WTC11 (cell line): ENCODE results near the gene NTRK1. TPM values are rescaled to one million over a fixed set of nuclear protein-coding genes. Genes with fewer than 3 reads are reported as not detected.

ENCODE experiments used
- ATAC-seq: fragments of 200-7000 bp; cut with Tn5 transposase; 2 replicates; pipeline ENCODE4 v1.10.0; 2021; ENCODE audit warnings: mild to moderate bottlenecking, moderate library complexity
- CTCF ChIA-PET: fragments of 300-600 bp; sonication (Branson Sonifier 250); formaldehyde crosslinking; loops from one replicate; lab custom pipeline; 2021; ENCODE audit warnings: antibody characterized with exemption; lab: Charles Lee
- POLR2A ChIA-PET: fragments of 350-600 bp; sonication (Branson Sonifier 250); formaldehyde crosslinking; loops from one replicate; lab custom pipeline; 2021; ENCODE audit warnings: antibody characterized with exemption; lab: Charles Lee
- DNase-seq: peaks from one replicate; pipeline ENCODE4 v3.0.0; 2021; ENCODE audit warnings: low spot score
- H3K27ac Mint-ChIP-seq: 2 replicates; pipeline ENCODE4 v1.8.0; 2021; ENCODE audit warnings: mixed read lengths
- H3K27me3 Mint-ChIP-seq: 2 replicates; pipeline ENCODE4 v1.8.0; 2021; ENCODE audit warnings: low read depth, mild to moderate bottlenecking, moderate library complexity, mixed read lengths
- H3K36me3 Mint-ChIP-seq: 2 replicates; pipeline ENCODE4 v1.8.0; 2021; ENCODE audit warnings: mixed read lengths
- H3K4me1 Mint-ChIP-seq: 2 replicates; pipeline ENCODE4 v1.8.0; 2022; ENCODE audit warnings: mixed read lengths
- H3K4me3 Mint-ChIP-seq: 2 replicates; pipeline ENCODE4 v1.8.0; 2021; ENCODE audit warnings: mild to moderate bottlenecking, moderate library complexity, mixed read lengths
- H3K9me3 Mint-ChIP-seq: 2 replicates; pipeline ENCODE4 v1.8.0; 2021; ENCODE audit warnings: mixed read lengths
- ATF3 ChIP-seq: sonication (generic); formaldehyde crosslinking; conservative IDR thresholded peaks from 2 replicates; pipeline ENCODE4 v1.8.1; 2022; ENCODE audit warnings: mild to moderate bottlenecking, missing genetic modification reagents
- E2F1 ChIP-seq: sonication (generic); formaldehyde crosslinking; IDR thresholded peaks from 2 replicates; pipeline ENCODE4 v1.8.0; 2022; ENCODE audit warnings: mild to moderate bottlenecking, missing genetic modification reagents
- FOXJ3 ChIP-seq: sonication (generic); formaldehyde crosslinking; IDR thresholded peaks from 2 replicates; pipeline ENCODE4 v1.9.0; 2021; ENCODE audit warnings: missing genetic modification reagents, mild to moderate bottlenecking, borderline replicate concordance
- FOXP1 ChIP-seq: sonication (generic); formaldehyde crosslinking; IDR thresholded peaks from 2 replicates; pipeline ENCODE4 v1.8.0; 2022; ENCODE audit warnings: missing genetic modification reagents, mild to moderate bottlenecking, moderate library complexity, borderline replicate concordance
- FOXP4 ChIP-seq: sonication (generic); formaldehyde crosslinking; IDR thresholded peaks from 2 replicates; pipeline ENCODE4 v1.8.0; 2022; ENCODE audit warnings: mild to moderate bottlenecking, missing genetic modification reagents
- GRHL2 ChIP-seq: fragments of 250-450 bp; sonication (Bioruptor Pico); IDR thresholded peaks from 2 replicates; pipeline ENCODE4 v1.8.0; 2022; ENCODE audit warnings: mild to moderate bottlenecking, moderate library complexity; ENCODE audit not compliant: insufficient replicate concordance, severe bottlenecking
- IRF1 ChIP-seq: sonication (generic); formaldehyde crosslinking; IDR thresholded peaks from 2 replicates; pipeline ENCODE4 v1.8.0; 2023; ENCODE audit warnings: missing genetic modification reagents
- KAT7 ChIP-seq: sonication (generic); formaldehyde crosslinking; IDR thresholded peaks from 2 replicates; pipeline ENCODE4 v1.8.1; 2023; ENCODE audit warnings: missing genetic modification reagents, mild to moderate bottlenecking, borderline replicate concordance
- MLX ChIP-seq: sonication (generic); formaldehyde crosslinking; IDR thresholded peaks from 2 replicates; pipeline ENCODE4 v1.8.1; 2023; ENCODE audit warnings: mild to moderate bottlenecking, missing genetic modification reagents, moderate library complexity
- NFATC4 ChIP-seq: fragments of 250-450 bp; sonication (Bioruptor Pico); IDR thresholded peaks from 2 replicates; pipeline ENCODE4 v1.9.0; 2021; ENCODE audit warnings: mild to moderate bottlenecking
- NFE2L1 ChIP-seq: sonication (generic); formaldehyde crosslinking; IDR thresholded peaks from 2 replicates; pipeline ENCODE4 v1.8.1; 2023; ENCODE audit warnings: missing genetic modification reagents
- NR2C2 ChIP-seq: sonication (generic); formaldehyde crosslinking; IDR thresholded peaks from 2 replicates; pipeline ENCODE4 v1.8.0; 2022; ENCODE audit warnings: mild to moderate bottlenecking, missing genetic modification reagents
- RORB ChIP-seq: fragments of 250-450 bp; sonication (Bioruptor Pico); IDR thresholded peaks from 2 replicates; pipeline ENCODE4 v1.9.0; 2021; ENCODE audit warnings: mild to moderate bottlenecking
- SMAD3 ChIP-seq: sonication (generic); formaldehyde crosslinking; IDR thresholded peaks from 2 replicates; pipeline ENCODE4 v1.8.0; 2022; ENCODE audit warnings: missing genetic modification reagents, mild to moderate bottlenecking, borderline replicate concordance
- SP1 ChIP-seq: sonication (generic); formaldehyde crosslinking; conservative IDR thresholded peaks from 2 replicates; pipeline ENCODE4 v1.8.1; 2022; ENCODE audit warnings: missing genetic modification reagents
- STAT6 ChIP-seq: sonication (generic); formaldehyde crosslinking; conservative IDR thresholded peaks from 2 replicates; pipeline ENCODE4 v1.8.1; 2023; ENCODE audit warnings: mild to moderate bottlenecking, low read depth, missing genetic modification reagents, moderate library complexity
- TEAD4 ChIP-seq: sonication (generic); formaldehyde crosslinking; IDR thresholded peaks from 2 replicates; pipeline ENCODE4 v1.8.0; 2022; ENCODE audit warnings: mild to moderate bottlenecking, missing genetic modification reagents
- ZNF121 ChIP-seq: sonication (generic); formaldehyde crosslinking; IDR thresholded peaks from 2 replicates; pipeline ENCODE4 v1.8.0; 2023; ENCODE audit warnings: missing genetic modification reagents
- ZNF263 ChIP-seq: sonication (generic); formaldehyde crosslinking; IDR thresholded peaks from 2 replicates; pipeline ENCODE4 v1.8.1; 2022; ENCODE audit warnings: low read depth, mild to moderate bottlenecking, moderate library complexity, missing genetic modification reagents
- ZNF416 ChIP-seq: fragments of 250-450 bp; sonication (Bioruptor Pico); IDR thresholded peaks from 2 replicates; pipeline ENCODE4 v1.9.0; 2021; ENCODE audit warnings: mild to moderate bottlenecking, inconsistent platforms
- total RNA-seq: library from RNA; stranded (reverse); gene quantifications from 3 replicates; pipeline ENCODE4 v1.2.3, GENCODE V29; 2021

Gene NTRK1
- total RNA-seq, 1 experiment from 2014 or later = 0.42 TPM

- no peak for TF ChIP-seq STAT6 (CRISPR knock-in tag)
- no peak for TF ChIP-seq ATF3
- no peak for TF ChIP-seq KAT7 (CRISPR knock-in tag)
- TF ChIP-seq NR2C2 (CRISPR knock-in tag) = no peak
- TF ChIP-seq E2F1 (CRISPR knock-in tag) = no peak
- no peak for TF ChIP-seq ZNF416
- no peak for TF ChIP-seq ZNF121 (CRISPR knock-in tag)
- H3K36me3 Mint-ChIP-seq = no peaks in the 10 kb centered on the region
- no peak overlapping the region for H3K4me3 Mint-ChIP-seq
- no peaks in the 10 kb centered on the region for H3K9me3 Mint-ChIP-seq
- DNase-seq (no peak), ATAC-seq (no peak)
- no peak overlapping the region for H3K27ac Mint-ChIP-seq
- CTCF ChIA-PET = interaction anchor here (0.5 to 2.4 kb wide), 10 partner anchors 11 to 220 kb away, joined by 3 to 14 read pairs (median 4); partner anchors contain the start of genes CRABP2, LRRC71 and NTRK1
- peaks cover 48% of the 10 kb centered on the region for H3K27me3 Mint-ChIP-seq
- H3K4me1 Mint-ChIP-seq = peaks cover 17% of the 10 kb centered on the region
- POLR2A ChIA-PET = interaction anchor here (0.6 kb wide), 1 partner anchor 8 kb away, joined by 3 read pairs; no protein-coding TSS in a partner anchor
Observed at GRCh38 chr1:156881101-156881500, 20.4 kb downstream of the NTRK1 start.

GRCh38 chr1:156881663-156882062 lies 21.0 kb downstream of the NTRK1 start:
- no peaks in the 10 kb centered on the region for H3K36me3 Mint-ChIP-seq
- peaks cover 18% of the 10 kb centered on the region for H3K4me1 Mint-ChIP-seq
- H3K27ac Mint-ChIP-seq = no peak overlapping the region
- H3K4me3 Mint-ChIP-seq = no peak overlapping the region
- POLR2A ChIA-PET = no interaction called here
- H3K9me3 Mint-ChIP-seq = no peaks in the 10 kb centered on the region
- TF ChIP-seq IRF1 (no peak), MLX (CRISPR knock-in tag) (no peak), FOXP1 (CRISPR knock-in tag) (no peak), TEAD4 (CRISPR knock-in tag) (no peak), NFE2L1 (no peak)
- no peak for DNase-seq
- CTCF ChIA-PET = interaction anchor here (0.5 to 2.4 kb wide), 7 partner anchors 10 to 221 kb away, joined by 3 to 14 read pairs (median 4); partner anchors contain the start of genes LRRC71 and NTRK1
- no peak for ATAC-seq
- peaks cover 48% of the 10 kb centered on the region for H3K27me3 Mint-ChIP-seq

GRCh38 chr1:156882543-156882942 lies 21.9 kb downstream of the NTRK1 start:
- ATAC-seq (no peak), DNase-seq (no peak)
- Mint-ChIP-seq H3K27ac (no peak overlapping the region), H3K36me3 (no peaks in the 10 kb centered on the region), H3K9me3 (no peaks in the 10 kb centered on the region), H3K27me3 (peaks cover 47% of the 10 kb centered on the region), H3K4me3 (no peak overlapping the region), H3K4me1 (peaks cover 25% of the 10 kb centered on the region)
- ChIA-PET POLR2A (no interaction called here), CTCF (interaction anchor here (0.9 to 13.3 kb wide), 2 partner anchors 21 to 44 kb away, joined by 3 to 211 read pairs; partner anchors contain the start of genes INSRR and NTRK1)
- TF ChIP-seq E2F1 (CRISPR knock-in tag) = no peak
- TF ChIP-seq ZNF263 (CRISPR knock-in tag) = no peak
- no peak for TF ChIP-seq ZNF416
- no peak for TF ChIP-seq FOXP4 (CRISPR knock-in tag)
- TF ChIP-seq SP1 (CRISPR knock-in tag) = no peak
- TF ChIP-seq NFATC4 = no peak
- TF ChIP-seq GRHL2 = no peak
- TF ChIP-seq SMAD3 (CRISPR knock-in tag) = no peak
- TF ChIP-seq RORB (CRISPR knock-in tag) = no peak
- TF ChIP-seq FOXJ3 = no peak
